ENCODE data around the gene SLC24A3.

GRCh38 chr20:19427480-19427879 is 215.0 kb downstream of the SLC24A3 start:
- TF ChIP-seq CTCF (IDR thresholded peaks at IDR 0.05): no peak
- no peak for TF ChIP-seq POLR2A (IDR thresholded peaks at IDR 0.05)
